Ishikawa (cell line): ENCODE results near the gene SF1.

Experiments used
- CEBPB ChIP-seq: IDR thresholded peaks from 2 replicates; pipeline ENCODE4 v1.6.1; 2012
- CREB1 ChIP-seq: IDR thresholded peaks from 2 replicates; pipeline ENCODE4 v1.6.1; 2012; ENCODE audit warnings: low read depth
- EP300 ChIP-seq: IDR thresholded peaks from 2 replicates; pipeline ENCODE4 v1.6.1; 2012; ENCODE audit warnings: borderline replicate concordance
- NFIC ChIP-seq: IDR thresholded peaks from 2 replicates; pipeline ENCODE4 v1.6.1; 2012
- RAD21 ChIP-seq: IDR thresholded peaks from 2 replicates; pipeline ENCODE4 v1.6.1; 2012; ENCODE audit warnings: low read depth
- TAF1 ChIP-seq: IDR thresholded peaks from 2 replicates; pipeline ENCODE4 v1.6.1; 2012; ENCODE audit warnings: low read depth, mild to moderate bottlenecking
- TEAD4 ChIP-seq: IDR thresholded peaks from 2 replicates; pipeline ENCODE4 v1.6.1; 2012
- TF ChIP-seq, protein P1 (sequence below): IDR thresholded peaks from 2 replicates; pipeline ENCODE4 v1.6.1; 2012
- TF ChIP-seq, protein P2 (sequence below): IDR thresholded peaks from 2 replicates; pipeline ENCODE4 v1.6.1; 2012
- TF ChIP-seq, protein P3 (sequence below): IDR thresholded peaks from 2 replicates; pipeline ENCODE4 v1.6.1; 2012; ENCODE audit warnings: low read depth, mild to moderate bottlenecking

- TF ChIP-seq, protein P1, sequence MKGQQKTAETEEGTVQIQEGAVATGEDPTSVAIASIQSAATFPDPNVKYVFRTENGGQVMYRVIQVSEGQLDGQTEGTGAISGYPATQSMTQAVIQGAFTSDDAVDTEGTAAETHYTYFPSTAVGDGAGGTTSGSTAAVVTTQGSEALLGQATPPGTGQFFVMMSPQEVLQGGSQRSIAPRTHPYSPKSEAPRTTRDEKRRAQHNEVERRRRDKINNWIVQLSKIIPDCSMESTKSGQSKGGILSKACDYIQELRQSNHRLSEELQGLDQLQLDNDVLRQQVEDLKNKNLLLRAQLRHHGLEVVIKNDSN: no peak
- TF ChIP-seq, protein P2, sequence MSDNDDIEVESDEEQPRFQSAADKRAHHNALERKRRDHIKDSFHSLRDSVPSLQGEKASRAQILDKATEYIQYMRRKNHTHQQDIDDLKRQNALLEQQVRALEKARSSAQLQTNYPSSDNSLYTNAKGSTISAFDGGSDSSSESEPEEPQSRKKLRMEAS: 0 out of 2 replicates have a peak, but pooled peaks have one; percentile 6
- no peak for TF ChIP-seq CREB1
- no peak for TF ChIP-seq TEAD4
- TF ChIP-seq, protein P3, sequence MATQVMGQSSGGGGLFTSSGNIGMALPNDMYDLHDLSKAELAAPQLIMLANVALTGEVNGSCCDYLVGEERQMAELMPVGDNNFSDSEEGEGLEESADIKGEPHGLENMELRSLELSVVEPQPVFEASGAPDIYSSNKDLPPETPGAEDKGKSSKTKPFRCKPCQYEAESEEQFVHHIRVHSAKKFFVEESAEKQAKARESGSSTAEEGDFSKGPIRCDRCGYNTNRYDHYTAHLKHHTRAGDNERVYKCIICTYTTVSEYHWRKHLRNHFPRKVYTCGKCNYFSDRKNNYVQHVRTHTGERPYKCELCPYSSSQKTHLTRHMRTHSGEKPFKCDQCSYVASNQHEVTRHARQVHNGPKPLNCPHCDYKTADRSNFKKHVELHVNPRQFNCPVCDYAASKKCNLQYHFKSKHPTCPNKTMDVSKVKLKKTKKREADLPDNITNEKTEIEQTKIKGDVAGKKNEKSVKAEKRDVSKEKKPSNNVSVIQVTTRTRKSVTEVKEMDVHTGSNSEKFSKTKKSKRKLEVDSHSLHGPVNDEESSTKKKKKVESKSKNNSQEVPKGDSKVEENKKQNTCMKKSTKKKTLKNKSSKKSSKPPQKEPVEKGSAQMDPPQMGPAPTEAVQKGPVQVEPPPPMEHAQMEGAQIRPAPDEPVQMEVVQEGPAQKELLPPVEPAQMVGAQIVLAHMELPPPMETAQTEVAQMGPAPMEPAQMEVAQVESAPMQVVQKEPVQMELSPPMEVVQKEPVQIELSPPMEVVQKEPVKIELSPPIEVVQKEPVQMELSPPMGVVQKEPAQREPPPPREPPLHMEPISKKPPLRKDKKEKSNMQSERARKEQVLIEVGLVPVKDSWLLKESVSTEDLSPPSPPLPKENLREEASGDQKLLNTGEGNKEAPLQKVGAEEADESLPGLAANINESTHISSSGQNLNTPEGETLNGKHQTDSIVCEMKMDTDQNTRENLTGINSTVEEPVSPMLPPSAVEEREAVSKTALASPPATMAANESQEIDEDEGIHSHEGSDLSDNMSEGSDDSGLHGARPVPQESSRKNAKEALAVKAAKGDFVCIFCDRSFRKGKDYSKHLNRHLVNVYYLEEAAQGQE: no peak
- no peak for TF ChIP-seq CEBPB
- TF ChIP-seq NFIC: no peak
- TF ChIP-seq RAD21: no peak
- TF ChIP-seq TAF1: no peak
- no peak for TF ChIP-seq EP300
These were observed 24.2 kb upstream of the SF1 start for GRCh38 chr11:64802370-64803157.
